Fibroblast of mammary gland (primary cell): ENCODE results near the gene EFHB.

Source experiments
- DNase-seq: peaks from one replicate; pipeline ENCODE4 v3.0.0-alpha.2; 2010; ENCODE audit warnings: low read depth
- H3K4me3 ChIP-seq: 2 replicates; pipeline ENCODE4 v1.5.1; 2011; ENCODE audit warnings: low read depth, mild to moderate bottlenecking, low read length, moderate library complexity; ENCODE audit not compliant: control insufficient read depth
- TF ChIP-seq, protein P1 (sequence below): conservative IDR thresholded peaks from 2 replicates; pipeline ENCODE4 v1.5.1; 2011; ENCODE audit warnings: low read depth, low read length, inconsistent platforms; ENCODE audit not compliant: control insufficient read depth, insufficient read depth

The EFHB gene, protein sequence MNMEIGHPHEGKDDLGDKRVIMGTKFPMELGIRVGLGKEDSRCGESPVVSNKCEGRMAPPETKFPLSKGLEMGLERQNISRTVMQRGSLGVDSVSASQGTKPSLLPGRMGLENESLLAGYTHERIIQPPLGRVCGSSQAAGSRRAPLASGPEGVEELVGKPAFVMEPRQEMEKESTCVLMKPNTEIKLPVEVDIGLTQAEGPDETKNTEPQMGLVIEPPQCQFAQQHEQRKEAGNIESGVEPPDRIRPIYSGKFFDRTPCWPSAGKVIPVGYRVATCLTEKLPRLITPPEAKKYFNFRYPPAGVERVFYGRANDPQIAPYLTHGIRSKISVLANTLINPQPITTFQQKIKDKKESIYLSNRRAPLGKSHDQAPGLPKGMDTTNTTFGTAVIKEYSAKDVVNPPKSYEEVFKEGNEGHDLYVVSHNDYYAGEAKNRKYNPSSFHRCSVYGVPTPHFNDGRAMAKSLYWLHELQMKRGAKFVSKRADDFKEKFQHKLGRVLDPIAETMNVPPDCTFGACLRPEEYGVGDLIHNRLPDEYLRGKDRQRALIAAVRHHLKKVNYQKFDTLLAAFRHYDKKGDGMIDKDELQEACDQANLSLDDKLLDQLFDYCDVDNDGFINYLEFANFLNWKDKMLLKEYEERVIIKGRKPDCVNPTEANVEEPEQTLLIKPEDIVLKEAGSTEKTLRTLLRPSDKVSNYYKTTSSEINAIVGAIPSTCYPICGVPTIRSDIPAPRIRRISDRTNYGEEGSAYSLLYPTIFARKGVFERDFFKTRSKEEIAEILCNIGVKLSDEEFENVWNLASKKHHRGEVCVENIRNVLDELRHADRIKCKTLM

DNA sequence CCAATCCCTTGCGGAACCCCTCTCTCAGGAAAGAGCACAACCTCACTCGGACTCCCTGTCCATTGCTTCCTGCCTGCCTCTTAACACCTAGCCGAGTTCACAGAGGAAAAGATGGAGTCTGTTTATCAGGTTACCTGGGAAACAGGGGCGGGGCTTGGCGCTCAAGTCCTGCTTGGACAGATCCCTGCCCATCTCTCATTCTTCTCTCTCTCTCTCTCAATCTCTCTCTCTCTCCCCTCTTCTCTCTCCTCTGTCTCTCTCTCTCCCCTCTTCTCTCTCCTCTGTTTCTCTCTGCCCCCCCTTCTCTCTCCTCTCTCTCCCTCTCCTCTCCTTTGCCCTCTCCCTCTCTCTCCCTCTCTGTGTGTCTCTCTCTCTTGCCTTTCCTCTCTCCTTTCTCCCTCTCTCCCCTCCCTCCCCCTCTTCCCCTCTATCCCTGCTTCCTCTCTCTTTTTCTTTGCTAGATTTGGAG is at the start of gene EFHB:
Gene EFHB (minus strand): TSS at position 120 of the 469 bp plus-strand sequence. CDS start 199 bp downstream, outside the sequence.
- DNase-seq = peak; percentile 16
- H3K4me3 ChIP-seq = no peak within 1 kb of the TSS
- TF ChIP-seq, protein P1, sequence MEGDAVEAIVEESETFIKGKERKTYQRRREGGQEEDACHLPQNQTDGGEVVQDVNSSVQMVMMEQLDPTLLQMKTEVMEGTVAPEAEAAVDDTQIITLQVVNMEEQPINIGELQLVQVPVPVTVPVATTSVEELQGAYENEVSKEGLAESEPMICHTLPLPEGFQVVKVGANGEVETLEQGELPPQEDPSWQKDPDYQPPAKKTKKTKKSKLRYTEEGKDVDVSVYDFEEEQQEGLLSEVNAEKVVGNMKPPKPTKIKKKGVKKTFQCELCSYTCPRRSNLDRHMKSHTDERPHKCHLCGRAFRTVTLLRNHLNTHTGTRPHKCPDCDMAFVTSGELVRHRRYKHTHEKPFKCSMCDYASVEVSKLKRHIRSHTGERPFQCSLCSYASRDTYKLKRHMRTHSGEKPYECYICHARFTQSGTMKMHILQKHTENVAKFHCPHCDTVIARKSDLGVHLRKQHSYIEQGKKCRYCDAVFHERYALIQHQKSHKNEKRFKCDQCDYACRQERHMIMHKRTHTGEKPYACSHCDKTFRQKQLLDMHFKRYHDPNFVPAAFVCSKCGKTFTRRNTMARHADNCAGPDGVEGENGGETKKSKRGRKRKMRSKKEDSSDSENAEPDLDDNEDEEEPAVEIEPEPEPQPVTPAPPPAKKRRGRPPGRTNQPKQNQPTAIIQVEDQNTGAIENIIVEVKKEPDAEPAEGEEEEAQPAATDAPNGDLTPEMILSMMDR = no peak

DNA sequence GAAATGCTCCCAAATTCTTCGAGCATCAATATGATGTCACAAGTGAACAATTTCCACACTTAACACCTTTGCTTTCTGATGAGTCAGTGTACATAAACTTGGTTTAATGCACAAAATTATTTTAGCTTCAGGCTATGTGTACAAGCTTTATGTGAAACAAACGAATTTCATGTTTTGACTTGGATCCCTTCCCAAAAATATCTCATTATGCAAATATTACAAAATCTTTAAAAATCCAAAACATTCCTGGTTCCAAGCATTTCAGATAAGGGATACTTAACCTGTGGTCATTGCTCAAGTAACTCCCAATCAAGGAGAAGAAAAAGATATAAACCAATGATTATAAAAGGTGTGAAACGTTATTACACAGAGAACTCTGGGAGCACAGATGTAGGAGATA is 38.0 kb upstream of the EFHB start:
- DNase-seq = peak; percentile 12
- TF ChIP-seq, protein P1 = no peak
- H3K4me3 ChIP-seq = no peak overlapping the region

DNA sequence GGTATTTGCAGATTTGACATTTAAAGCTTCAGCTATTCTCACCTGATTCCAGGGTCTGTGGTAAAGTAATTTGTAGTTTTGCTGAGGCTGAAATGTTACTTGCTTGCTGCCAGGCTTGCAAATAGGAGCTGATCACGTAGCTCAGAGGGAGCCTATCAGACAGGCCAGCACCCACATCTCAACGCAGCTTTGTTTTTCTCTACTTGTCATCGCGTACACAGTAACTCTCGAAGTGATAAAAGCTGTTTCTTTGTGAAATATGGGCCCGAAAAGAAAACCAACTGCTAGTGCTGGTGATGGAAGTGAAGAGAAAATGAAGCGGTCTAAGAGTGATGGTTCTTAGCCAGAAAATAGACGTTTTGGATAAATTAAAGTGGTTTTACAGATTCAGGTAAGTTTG is 36.3 kb upstream of the EFHB start:
- TF ChIP-seq, protein P1 = no peak
- no peak for DNase-seq

DNA sequence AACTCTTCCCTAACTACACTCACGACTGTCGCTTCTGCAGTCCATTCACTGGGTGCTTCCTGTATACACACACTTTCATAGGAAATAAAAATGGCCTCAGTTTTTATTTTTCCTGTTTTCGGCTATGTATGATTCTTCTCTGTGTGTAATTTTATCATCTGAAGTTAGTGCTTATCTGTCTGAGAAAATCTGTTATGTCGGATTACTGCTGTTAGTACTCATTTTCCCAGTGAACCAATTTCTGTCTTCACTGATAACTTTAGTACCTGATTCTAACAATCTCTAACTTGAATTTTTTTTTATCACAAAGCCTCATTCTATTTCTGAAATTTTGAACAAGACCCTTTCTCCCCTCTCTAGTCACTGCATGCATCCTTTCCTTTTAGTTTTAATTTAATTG is 33.8 kb upstream of the EFHB start:
- TF ChIP-seq, protein P1 = no peak
- H3K4me3 ChIP-seq = no peak overlapping the region
- DNase-seq = no peak

More for the DNA sequence above, 36.3 kb upstream of the EFHB start:
- H3K4me3 ChIP-seq = no peak overlapping the region

DNA sequence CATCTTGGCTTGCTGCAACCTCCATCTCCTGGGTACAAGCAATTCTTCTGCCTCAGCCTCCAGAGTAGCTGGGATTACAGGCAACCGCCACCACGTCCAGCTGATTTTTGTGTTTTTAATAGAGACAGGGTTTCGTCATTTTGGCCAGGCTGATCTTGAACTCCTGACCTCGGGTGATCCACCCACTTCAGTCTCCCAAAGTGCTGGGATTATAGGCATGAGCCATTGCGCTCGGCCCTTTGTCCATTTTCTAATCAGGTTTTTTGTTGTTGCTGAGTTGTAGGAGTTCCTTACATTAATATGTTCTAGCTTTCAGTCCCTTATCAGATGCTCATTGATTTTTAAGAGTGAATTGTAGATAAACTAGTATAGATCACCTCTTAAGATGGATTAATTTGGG is 33.2 kb upstream of the EFHB start:
- DNase-seq = peak; percentile 10
- H3K4me3 ChIP-seq = no peak overlapping the region
- TF ChIP-seq, protein P1 = no peak

DNA sequence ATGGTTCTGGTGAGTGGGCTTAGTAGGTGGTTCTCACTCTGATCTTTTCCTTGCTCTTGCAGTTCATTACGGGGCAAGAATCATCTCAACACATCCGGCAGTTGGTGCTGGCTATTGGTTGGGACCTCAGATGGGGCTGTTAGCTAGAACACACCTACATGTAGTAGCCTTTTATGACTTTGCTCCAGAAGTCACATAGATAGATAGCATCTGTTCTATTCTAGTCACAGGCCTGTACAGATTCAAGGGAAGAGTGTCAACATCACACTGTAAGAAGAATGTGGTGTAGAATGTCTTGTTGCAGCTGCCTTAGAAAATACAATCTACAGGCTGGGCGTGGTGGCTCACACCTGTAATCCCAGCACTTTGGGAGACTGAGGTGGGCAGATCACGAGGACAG is 27.9 kb upstream of the EFHB start:
- no peak overlapping the region for H3K4me3 ChIP-seq
- TF ChIP-seq, protein P1 = no peak
- DNase-seq = no peak
